Central memory CD4-positive, alpha-beta T cell (primary cell): ENCODE results near the gene OTOF.
A peak's percentile ranks its signal among the peaks of the same experiment; 100 is the strongest.
"Not testable (repeated sequence)": the region's sequence is repeated elsewhere in the genome, so short reads cannot be mapped to it uniquely, and the experiment has no call there.

Experiments
- DNase-seq: peaks from one replicate; pipeline ENCODE4 v3.0.0; 2022

Gene OTOF

GRCh38 chr2:26479789-26480565 lies 2.1 kb upstream of the OTOF start:
- no peak for DNase-seq

DNA sequence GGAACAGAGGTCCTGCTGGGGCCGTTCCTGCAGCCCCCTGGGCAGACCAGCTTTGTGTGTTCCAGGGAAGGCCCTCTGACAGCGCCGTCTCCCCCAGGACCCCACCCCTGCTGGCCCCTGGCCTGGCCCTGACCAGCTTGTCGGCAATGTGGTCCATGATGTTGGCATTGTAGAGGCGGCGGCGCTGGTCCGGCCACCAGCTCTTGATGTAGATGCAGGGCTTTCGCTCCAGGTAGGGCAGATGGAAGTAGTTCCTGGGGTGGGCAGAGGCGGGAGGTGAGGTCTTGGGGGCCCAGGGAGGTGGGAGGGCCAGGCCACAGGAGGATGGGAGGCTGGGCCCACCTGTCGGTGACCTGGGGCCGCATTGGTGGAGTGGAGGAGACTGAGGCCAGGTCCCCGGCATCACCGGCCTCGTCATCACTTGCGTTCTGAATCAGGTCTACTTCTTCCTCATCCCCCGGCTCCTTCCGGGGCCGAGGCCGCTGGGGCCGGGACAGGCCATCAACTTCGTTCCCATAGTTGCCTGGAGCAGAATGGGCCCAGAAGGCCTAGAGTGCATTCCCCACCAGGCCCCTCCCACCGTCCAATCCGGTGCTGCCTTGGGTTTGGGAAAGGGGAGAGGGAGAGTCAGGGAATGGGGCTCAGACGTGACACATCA lies 1.3 kb upstream of the OTOF start:
- no peak for DNase-seq

GRCh38 chr2:26478366-26478765 lies 442 bp upstream of the OTOF start:
- DNase-seq: no peak

DNA sequence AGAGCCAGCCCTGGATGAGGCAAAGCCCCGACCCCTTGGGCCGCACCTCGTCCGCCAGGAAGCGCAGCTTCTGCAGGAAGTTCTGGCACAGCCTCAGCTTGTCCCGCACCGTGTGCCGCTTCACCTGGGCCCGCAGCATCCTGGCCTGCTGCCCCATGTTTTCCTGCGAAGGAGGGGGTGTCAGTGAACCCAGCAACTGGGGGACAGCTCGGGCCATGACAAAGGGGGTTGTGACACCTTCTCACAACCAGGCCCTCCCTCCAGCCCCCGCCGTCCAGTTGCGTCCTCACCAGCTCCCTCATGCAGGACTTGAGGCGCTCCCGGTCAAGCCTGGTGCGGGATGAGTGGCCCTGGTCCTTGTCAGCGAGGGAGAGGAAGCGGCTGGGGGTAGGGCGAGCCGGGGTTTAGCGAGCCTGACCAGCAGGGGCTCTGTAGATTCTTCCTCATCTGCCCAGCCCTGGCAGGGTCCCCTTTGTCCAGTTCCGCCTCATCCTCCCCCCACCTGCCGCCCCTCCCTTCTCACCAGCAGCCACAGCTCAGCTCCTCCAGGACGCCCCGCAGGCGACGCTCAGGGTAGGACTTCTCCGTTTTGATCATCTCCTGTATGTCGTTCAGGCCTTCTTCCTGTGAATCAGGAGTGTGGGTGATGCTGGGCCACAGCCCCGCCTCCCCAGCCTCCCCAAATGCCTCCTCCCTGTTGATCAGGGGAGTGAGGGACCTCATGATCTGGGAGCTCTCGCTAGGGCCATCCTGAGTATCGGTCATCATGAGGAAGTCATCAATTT lies 606 bp downstream of the OTOF start:
- no peak for DNase-seq

DNA sequence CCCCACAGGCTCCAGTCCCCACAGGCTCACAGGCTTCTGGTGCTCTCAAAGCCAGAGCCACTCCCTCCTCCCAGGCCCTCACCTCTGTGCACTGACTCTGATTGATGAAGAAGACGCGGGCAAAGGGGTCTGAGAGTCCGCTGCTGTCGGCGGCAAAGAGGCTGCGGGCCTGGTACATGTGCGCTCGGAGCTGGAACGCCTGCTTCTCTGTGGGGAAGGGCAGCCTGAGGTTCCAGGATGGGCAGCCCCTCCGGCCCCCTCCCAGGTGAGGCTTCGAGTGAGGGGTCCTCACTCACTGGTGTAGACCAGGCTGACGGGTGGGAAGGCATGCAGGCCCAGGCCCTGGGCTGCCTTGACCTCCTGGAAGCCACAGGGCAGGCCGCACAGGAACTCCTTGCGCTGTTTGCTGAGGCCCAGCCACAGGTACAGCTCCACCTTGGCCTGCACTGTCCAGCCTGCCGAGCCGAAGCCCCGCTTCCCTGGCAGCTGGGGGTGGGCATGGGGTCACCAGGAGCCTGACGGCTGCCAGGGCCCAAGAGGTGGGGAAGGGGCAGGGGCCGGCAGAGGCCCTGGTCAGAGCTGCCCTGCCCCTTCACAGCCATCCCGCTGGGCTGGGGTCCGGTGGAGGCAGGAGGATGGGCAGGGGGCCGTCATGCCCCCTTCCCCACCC lies 2.0 kb downstream of the OTOF start:
- no peak for DNase-seq

DNA sequence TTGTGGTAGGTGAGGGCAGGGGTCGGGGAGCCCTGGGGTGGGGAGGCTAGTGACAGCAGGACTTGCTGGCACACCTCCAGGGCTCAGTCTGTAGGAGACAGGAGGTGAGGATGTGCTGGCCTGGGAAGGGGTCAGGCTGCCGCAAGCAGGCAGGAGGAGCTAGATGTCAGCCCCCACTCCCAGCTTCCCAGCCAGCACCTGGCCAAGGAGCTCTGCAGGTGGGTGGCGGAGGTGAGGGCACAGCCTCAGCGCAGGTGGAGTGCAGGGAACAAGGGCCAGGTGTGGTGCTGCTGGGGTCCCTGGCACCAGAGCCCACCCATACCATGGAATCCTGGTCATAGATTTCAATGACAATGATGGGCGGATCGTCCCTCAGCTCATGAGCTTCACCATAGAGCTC lies 2.9 kb downstream of the OTOF start:
- no peak for DNase-seq

DNA sequence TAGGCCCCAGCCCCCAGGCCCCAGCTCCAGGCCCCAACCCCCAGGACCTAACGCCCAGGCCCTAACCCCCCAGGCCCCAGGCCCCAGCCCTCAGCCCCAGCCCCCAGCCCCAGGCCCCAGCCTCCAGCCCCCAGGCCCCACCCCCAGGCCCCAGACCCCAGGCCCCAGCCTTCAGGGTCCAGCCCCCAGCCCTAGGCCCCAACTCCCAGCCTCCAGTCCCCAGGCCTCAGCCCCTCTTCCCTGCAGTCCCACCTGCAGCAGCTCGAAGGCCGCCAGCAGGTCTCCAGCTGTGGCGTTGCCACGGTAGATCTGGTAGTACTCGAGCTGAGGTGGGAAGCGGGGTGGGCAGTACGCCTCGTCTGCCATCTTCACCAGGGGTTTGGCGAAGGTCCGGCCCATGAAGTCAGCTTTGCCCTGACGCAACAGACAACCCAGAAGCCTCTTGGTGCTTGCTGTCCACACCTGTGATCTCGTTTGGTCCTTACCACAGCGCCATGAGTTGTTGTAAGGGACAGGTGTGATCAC lies 3.6 kb downstream of the OTOF start:
- no peak for DNase-seq

DNA sequence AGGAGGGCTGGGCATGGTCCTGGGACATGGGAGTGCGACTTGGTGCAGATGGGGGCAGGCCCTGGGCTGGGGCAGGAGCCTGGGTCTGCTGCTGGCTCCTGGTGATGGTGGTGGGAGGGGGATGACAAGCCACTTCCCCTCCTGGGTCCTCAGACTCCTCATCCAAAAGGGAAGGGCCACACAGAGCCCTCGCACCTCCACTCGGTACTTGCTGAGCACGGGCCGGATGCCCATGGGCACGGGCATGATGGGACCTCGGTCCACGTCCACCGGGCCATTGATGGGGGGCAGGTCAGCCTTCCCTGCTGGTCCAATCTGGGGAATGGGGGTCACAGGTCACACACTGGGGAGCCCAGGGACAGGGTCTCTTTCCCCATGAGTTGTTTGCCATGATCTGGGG lies 4.1 kb downstream of the OTOF start:
- no peak for DNase-seq

- no peak for DNase-seq
These were observed 4.9 kb downstream of the OTOF start for GRCh38 chr2:26472821-26473655.

DNA sequence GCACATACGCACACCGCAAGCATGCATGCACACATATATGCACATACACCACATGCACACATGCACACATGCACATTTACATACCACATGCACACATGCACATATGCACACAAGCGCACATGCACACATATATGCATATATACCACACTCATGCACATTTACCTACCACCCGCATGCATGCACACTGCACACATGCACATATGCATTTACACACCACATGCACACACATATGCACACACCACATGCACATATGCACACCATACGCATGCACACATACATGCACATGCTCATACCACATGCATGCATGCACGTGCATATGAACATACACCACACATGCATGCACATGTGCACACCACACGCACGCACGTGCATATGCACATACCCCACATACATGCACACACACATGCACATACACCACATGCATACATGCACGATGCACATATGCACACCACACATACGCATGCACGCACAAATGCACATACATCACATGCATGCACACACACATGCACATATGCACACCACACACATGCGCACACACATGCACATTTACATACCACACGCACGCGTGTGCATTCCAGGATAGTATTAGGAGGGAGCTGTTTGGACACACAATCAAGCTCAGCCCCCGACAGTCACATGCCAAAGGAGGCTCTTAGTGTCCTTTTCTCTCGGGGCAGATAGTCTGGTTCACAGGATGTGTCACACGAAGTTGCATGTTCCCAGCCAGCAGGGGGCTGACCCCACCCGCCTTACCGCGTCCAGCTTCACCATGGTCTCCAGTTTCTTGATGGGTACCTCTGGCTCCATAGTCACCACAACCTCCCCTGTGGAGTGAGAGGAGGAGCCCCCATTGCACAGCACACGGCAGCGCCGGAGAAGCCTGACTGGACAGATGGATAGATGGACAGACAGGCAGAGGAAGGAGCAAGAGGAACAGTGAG lies 5.9 kb downstream of the OTOF start:
- DNase-seq: no peak

- no peak for DNase-seq
These were observed 6.6 kb downstream of the OTOF start for GRCh38 chr2:26471289-26471688.

DNA sequence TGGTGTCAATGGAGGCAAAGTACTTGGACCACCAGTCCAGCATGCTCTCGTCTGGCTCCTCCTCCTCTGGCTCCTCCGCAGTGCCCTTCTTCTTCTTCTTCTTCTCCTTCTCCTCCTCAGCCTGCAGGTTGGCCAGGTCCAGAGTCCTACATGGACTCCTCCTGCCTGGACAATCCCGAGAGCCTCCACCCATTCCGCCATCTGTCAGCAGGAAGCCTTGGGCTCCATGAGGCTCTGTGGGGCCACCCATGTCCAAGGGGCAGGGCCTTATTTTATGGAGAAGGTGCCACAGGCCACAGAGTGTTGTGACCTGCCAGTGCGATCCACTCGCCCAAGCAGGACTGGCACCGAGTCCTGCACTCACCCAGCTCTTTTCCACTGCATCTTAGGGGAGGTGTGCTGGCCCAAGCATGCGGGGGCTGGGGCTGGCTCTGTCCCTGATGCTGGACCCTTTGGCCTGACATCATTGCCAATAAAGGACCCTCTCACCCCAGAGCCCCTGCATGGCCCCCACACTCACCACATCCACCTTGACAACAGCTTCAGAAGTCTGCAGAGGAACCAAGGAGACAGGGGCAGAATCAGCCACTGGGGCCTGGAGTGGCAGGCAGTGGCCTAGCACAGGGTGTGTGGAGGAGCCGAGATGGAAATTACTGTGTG lies 7.2 kb downstream of the OTOF start:
- DNase-seq: no peak

DNA sequence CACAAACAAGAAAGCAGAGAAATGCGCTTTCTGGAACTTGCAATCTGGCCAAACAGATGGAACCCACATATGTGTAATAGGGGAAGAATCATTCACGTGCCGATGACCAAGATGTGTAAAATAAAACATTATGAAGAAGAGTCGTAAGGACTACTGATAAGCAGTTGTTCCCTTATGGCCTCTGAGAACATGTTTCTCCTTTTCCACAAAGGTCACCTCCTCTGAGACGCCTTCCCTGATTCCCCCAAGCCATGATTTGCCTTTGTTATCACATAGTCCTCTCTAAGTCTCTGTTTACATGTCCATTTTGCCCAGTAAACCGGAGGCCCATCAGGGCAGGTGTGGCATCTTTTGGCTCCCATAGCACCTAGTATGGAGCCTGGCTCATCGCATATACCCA lies 8.0 kb downstream of the OTOF start:
- DNase-seq: no peak

DNA sequence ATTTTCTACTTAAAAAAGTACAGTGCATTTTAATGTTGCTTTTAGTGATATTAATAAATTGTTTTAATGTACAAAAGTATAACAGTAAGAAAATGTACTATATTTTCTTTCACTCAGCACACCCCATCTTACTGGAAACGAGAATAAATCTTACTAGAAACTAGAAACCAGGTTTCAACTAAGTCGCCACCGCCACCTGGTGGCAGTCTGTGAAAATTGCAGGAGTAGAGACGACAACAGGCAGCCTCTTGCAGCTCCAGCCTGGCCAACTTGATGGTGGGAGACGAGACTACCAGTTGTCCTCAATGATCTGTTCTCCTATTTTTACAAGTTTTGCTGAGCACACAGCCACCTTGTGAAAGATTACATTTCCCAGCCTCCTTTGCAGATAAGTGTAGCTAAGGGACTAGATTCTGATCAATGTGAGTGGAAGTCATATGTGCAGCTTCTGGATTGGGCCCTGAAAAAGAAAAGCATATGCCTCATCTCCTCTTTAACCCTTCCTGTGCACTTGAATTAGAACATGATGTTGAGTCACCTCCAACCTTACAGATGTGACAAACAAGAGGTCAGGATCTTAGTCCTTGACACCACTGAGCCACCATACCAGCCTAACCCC lies 8.7 kb downstream of the OTOF start:
- DNase-seq: peak; percentile 15

DNA sequence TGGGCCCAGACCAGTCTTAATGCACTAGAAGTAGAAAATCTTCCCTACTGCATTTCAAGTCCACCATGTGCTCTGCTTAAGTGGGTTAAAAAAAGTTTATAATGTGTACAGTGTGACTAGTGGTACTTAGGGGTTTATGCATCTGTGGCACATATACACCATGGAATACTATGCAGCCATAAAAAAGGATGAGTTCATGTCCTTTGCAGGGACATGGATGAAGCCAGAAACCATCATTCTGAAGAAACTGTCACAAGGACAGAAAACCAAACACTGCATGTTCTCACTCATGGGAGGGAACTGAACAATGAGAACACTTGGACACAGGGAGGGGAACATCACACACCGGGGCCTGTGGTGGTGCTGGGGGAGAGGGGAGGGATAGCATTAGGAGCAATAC lies 9.4 kb downstream of the OTOF start:
- not testable (repeated sequence) for DNase-seq

DNA sequence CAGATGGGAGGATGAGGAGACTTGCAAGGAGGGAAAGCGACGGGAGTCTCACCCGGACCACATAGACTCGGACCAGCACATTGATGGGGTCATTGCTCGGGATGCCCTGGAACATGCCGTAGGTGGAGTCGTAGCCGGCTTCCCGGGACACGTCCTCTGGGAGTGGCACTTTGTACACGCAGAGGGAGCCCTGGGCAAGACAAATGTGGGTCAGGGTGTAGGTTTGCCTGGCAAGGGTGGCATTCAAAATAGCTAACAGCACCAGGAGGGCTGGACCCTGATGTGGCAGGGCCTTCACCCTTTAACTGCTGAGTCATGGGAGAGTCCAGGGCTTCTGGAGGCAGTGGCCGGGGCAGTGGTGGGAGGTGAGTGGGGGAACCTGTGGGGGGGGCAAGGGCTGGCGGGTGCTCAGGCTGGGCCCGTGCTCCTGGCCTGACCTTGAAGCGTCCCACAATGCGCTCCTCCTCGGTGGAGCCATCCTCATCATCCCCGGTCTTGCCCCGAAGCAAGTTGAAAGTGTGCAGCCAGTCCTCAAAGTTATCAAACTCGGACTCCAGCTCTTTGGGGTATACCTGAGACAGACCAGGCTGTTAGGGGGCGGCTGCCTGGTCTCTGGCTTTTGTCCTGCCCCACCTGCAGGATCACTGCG lies 11.1 kb downstream of the OTOF start:
- DNase-seq: no peak

GRCh38 chr2:26465981-26466471 lies 11.9 kb downstream of the OTOF start:
- no peak for DNase-seq

DNA sequence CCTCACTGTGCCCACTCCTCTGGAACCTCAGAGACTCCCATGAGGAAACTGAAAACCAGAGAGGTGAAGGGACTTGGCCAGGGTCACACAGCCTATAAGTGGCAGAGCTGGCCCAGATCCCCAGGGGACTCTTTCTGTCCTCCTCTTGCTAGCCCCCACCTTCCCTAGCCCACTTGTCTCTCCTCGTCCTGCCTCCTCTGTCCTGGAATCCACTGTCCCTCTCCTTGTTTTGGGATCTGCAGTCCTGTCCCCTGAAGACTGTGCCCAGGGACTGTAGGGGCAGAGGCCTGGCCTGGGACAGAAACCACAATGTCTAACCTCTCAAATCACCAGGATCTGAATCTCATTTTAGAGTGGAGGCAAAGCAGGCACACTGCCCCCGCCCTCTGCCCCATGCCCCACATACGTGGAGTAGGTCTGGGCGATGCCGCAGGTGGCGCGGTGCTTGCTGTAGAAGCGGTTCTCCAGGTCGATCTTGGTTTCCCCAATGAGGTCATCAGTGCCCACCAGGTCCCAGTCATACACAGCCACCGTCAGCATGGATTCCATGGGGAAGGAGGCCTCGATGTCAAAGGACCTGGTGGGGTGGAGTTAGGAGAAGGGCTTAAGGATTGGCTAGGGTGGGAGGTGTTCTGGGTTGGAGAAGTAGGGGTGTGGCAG lies 12.5 kb downstream of the OTOF start:
- DNase-seq: no peak
